B cell (primary cell): ENCODE results near the gene RTN4. TPM values are rescaled to one million over a fixed set of nuclear protein-coding genes. Genes with fewer than 3 reads are reported as not detected.

ENCODE experiments used
- ATAC-seq: fragments of 200-7000 bp; cut with Tn5 transposase; one replicate; pipeline ENCODE4 v1.10.0; 2021; ENCODE audit warnings: low read depth, mild to moderate bottlenecking, moderate number of reproducible peaks, moderate library complexity
- CTCF ChIA-PET: fragments of 350-600 bp; sonication (Branson Sonifier 250); formaldehyde crosslinking; loops from one replicate; lab custom pipeline; 2021; ENCODE audit warnings: antibody characterized with exemption, inconsistent platforms; lab: Charles Lee
- POLR2A ChIA-PET: fragments of 350-600 bp; sonication (Branson Sonifier 250); formaldehyde crosslinking; loops from one replicate; lab custom pipeline; 2021; ENCODE audit warnings: antibody characterized with exemption; lab: Charles Lee
- DNase-seq: peaks from one replicate; pipeline ENCODE4 v3.0.0; 2013
- H2AFZ ChIP-seq: 2 replicates; pipeline ENCODE4 v1.6.1; 2012; ENCODE audit warnings: mild to moderate bottlenecking, low read depth, low read length; ENCODE audit not compliant: insufficient read depth, poor library complexity, severe bottlenecking
- H3K27ac ChIP-seq, 2 donors: 1 replicate in 1 of 2; 2 replicates in 1 of 2; pipeline ENCODE4 v1.5.1; 2012 to 2013; ENCODE audit warnings: low read length in 2 of 2, mild to moderate bottlenecking in 2 of 2, moderate library complexity in 1 of 2
- H3K27me3 ChIP-seq, 4 experiments: fragments of 200-600 bp in 1 of 4; sonication (generic) in 1 of 4; replicated peaks in 1 of 4; 1 replicate in 2 of 4; 2 replicates in 2 of 4; pipeline versions ENCODE4 v1.6.1 to v1.7.0; 2013 to 2016; ENCODE audit warnings: low read length in 3 of 4, mild to moderate bottlenecking in 2 of 4, mixed read lengths in 1 of 4, moderate library complexity in 1 of 4; ENCODE audit not compliant: insufficient read depth in 4 of 4, control insufficient read depth in 3 of 4; ENCODE audit errors: control extremely low read depth in 1 of 4
- H3K36me3 ChIP-seq, 2 experiments: replicated peaks in 1 of 2; 1 replicate in 1 of 2; 2 replicates in 1 of 2; pipeline versions ENCODE4 v1.6.1 to v1.7.1; 2013; ENCODE audit warnings: low read length in 1 of 2; ENCODE audit not compliant: insufficient read depth in 2 of 2, control insufficient read depth in 1 of 2; ENCODE audit errors: control extremely low read depth in 1 of 2, extremely low read depth in 1 of 2
- H3K4me1 ChIP-seq, 2 donors: fragments of 200-600 bp in 1 of 2; sonication (generic) in 1 of 2; 1 replicate in 1 of 2; 2 replicates in 1 of 2; pipeline versions ENCODE4 v1.5.1 to v1.6.1; 2013 to 2017; ENCODE audit warnings: low read length in 2 of 2; ENCODE audit not compliant: control insufficient read depth in 2 of 2, insufficient read depth in 2 of 2
- H3K4me2 ChIP-seq: replicated peaks from 2 replicates; pipeline ENCODE3; 2012; ENCODE audit warnings: mild to moderate bottlenecking, low read depth, low read length; ENCODE audit not compliant: poor library complexity, severe bottlenecking
- H3K4me3 ChIP-seq, 5 experiments: fragments of 200-600 bp in 1 of 5; sonication (generic) in 1 of 5; 1 replicate in 3 of 5; 2 replicates in 2 of 5; pipeline versions ENCODE4 v1.5.1 to v1.7.0; 2011 to 2016; ENCODE audit warnings: low read length in 4 of 5, mild to moderate bottlenecking in 4 of 5, low read depth in 2 of 5, control low read depth in 1 of 5, moderate library complexity in 1 of 5; ENCODE audit not compliant: insufficient read depth in 1 of 5; ENCODE audit errors: control extremely low read depth in 1 of 5, extremely low read depth in 1 of 5
- H3K79me2 ChIP-seq: fragments of 200-600 bp; sonication (generic); one replicate; pipeline ENCODE4 v1.6.0; 2016; ENCODE audit warnings: low read length; ENCODE audit not compliant: control insufficient read depth, insufficient read depth
- H3K9ac ChIP-seq: fragments of 200-600 bp; sonication (generic); 2 replicates; pipeline ENCODE4 v1.6.1; 2017; ENCODE audit warnings: mild to moderate bottlenecking, low read length, moderate library complexity
- H3K9me3 ChIP-seq, 3 donors: one replicate each; pipeline versions ENCODE4 v1.6.1 to v1.7.1; 2013; ENCODE audit warnings: low read length in 2 of 3; ENCODE audit not compliant: control insufficient read depth in 2 of 3, insufficient read depth in 1 of 3; ENCODE audit errors: control extremely low read depth in 1 of 3
- H4K20me1 ChIP-seq: 2 replicates; pipeline ENCODE4 v1.6.0; 2012; ENCODE audit warnings: mild to moderate bottlenecking, low read length; ENCODE audit not compliant: insufficient read depth, control insufficient read depth, poor library complexity, severe bottlenecking
- H3K27ac Mint-ChIP-seq: one replicate; pipeline ENCODE4 v1.8.0; 2021; ENCODE audit warnings: mixed read lengths
- H3K27me3 Mint-ChIP-seq: one replicate; pipeline ENCODE4 v1.8.0; 2021; ENCODE audit warnings: mixed read lengths
- H3K4me1 Mint-ChIP-seq: one replicate; pipeline ENCODE4 v1.8.0; 2021; ENCODE audit warnings: mixed read lengths
- H3K4me3 Mint-ChIP-seq: one replicate; pipeline ENCODE4 v1.8.0; 2021; ENCODE audit warnings: mixed read lengths
- H3K9me3 Mint-ChIP-seq: one replicate; pipeline ENCODE4 v1.8.0; 2022; ENCODE audit warnings: mixed read lengths; ENCODE audit not compliant: insufficient read depth
- EZH2 ChIP-seq: IDR thresholded peaks from 2 replicates; pipeline ENCODE4 v1.6.1; 2012; ENCODE audit warnings: borderline replicate concordance, low read depth, mild to moderate bottlenecking, moderate library complexity, low read length; ENCODE audit not compliant: insufficient read depth, poor library complexity, severe bottlenecking
- WGBS: methylation state at CpG from one replicate; pipeline ENCODE4 v1.1.5; 2013; ENCODE audit warnings: missing lambda C conversion rate; ENCODE audit not compliant: insufficient coverage; 5-methylcytosine and 5-hydroxymethylcytosine counted together
- intact Hi-C: fragments of 100-400 bp; cut with micrococcal nuclease; formaldehyde crosslinking; loops from one replicate; pipeline ENCODE4 v1.10.0; 2022
- polyA plus RNA-seq: library from polyadenylated mRNA; depleted of rRNA; stranded (reverse); fragments of >200 nt; gene quantifications from 2 replicates; pipeline ENCODE4 v1.2.3, GENCODE V29; 2012
- total RNA-seq, 2 donors: library from RNA; stranded (reverse); fragments of 120-200 nt in 1 of 2; gene quantifications; 1 replicate in 1 of 2; 2 replicates in 1 of 2; pipeline versions ENCODE4 v1.2.3 to v1.2.4, GENCODE V29; 2013 to 2022
- TF ChIP-seq, protein P1 (sequence below): fragments of 200-600 bp; IDR thresholded peaks from one replicate; pipeline ENCODE4 v1.8.0; 2022; ENCODE audit warnings: antibody characterized with exemption, mild to moderate bottlenecking

RTN4 gene
- total and polyA plus RNA-seq, 2 donors (not counting 1 experiment from before 2014, with no cell fraction given), result 30.8 to 65.9 TPM

DNA sequence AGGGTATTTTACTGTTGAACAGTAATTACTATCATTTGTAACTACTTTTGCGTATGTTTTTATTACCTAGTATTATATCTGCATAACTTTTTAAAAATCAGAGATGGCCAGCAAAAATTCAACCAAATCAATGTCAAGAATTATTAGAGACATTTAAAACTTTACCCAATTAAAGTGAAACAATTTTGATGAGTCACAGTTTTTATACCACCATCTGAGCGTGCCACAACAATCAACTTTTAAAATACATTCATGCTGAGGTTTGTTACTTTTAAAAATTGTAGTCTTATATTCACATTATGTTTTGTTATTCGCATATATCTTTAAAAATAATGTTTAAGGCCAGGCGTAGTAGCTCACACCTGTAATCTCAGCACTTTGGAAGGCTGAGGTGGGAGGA is 114.9 kb downstream of the RTN4 start:
- no peaks in the 10 kb centered on the region for H3K36me3 ChIP-seq
- H3K4me1 Mint-ChIP-seq, result no peaks in the 10 kb centered on the region
- H3K4me3 ChIP-seq, result no peak overlapping the region
- no peaks in the 10 kb centered on the region for H3K4me1 ChIP-seq
- H4K20me1 ChIP-seq, result no peaks in the 10 kb centered on the region
- no peak for TF ChIP-seq EZH2
- TF ChIP-seq, protein P1, sequence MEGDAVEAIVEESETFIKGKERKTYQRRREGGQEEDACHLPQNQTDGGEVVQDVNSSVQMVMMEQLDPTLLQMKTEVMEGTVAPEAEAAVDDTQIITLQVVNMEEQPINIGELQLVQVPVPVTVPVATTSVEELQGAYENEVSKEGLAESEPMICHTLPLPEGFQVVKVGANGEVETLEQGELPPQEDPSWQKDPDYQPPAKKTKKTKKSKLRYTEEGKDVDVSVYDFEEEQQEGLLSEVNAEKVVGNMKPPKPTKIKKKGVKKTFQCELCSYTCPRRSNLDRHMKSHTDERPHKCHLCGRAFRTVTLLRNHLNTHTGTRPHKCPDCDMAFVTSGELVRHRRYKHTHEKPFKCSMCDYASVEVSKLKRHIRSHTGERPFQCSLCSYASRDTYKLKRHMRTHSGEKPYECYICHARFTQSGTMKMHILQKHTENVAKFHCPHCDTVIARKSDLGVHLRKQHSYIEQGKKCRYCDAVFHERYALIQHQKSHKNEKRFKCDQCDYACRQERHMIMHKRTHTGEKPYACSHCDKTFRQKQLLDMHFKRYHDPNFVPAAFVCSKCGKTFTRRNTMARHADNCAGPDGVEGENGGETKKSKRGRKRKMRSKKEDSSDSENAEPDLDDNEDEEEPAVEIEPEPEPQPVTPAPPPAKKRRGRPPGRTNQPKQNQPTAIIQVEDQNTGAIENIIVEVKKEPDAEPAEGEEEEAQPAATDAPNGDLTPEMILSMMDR, result no peak
- no peaks in the 10 kb centered on the region for H3K27me3 Mint-ChIP-seq
- peaks cover 3 to 12% (median 3%) of the 10 kb centered on the region in 3 donors for H3K9me3 ChIP-seq
- WGBS, result no CpG with 5 or more reads among the region's 4 CpGs
- H3K27me3 ChIP-seq, result no peaks in the 10 kb centered on the region
- ChIA-PET CTCF (no interaction called here), POLR2A (no interaction called here)
- intact Hi-C loops, result no loop called here
- no peak overlapping the region for H3K9ac ChIP-seq
- H3K4me3 Mint-ChIP-seq, result no peak overlapping the region
- H2AFZ ChIP-seq, result no peak overlapping the region
- H3K27ac ChIP-seq, result no peak overlapping the region
- no peak for DNase-seq
- ATAC-seq, result no peak
- H3K4me2 ChIP-seq, result no peak overlapping the region
- H3K9me3 Mint-ChIP-seq, result peaks cover 3% of the 10 kb centered on the region
- no peaks in the 10 kb centered on the region for H3K79me2 ChIP-seq
- H3K27ac Mint-ChIP-seq, result no peak overlapping the region

DNA sequence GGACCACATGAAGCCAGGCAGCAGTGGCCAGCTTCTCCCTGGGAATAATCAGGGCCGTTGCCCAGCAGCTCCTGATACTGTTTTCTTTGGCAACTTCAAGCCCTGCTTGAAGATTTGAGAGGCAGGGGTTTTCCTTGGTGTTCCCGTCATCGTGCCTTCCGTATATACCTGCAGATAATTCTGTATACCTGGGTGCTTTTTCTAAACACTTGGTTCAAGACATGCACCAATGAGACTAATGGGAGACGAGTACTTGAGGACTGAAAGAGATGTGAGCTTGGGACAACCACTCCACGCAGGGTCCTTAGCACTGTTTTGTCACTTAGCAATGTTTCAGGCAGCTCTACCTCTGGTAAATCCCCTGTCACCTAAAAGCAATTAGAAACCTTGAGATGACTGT is 118.8 kb downstream of the RTN4 start:
- no peaks in the 10 kb centered on the region for H4K20me1 ChIP-seq
- no peaks in the 10 kb centered on the region for H3K27me3 Mint-ChIP-seq
- no peak overlapping the region for H2AFZ ChIP-seq
- CTCF ChIA-PET, result no interaction called here
- no peak overlapping the region for H3K27ac Mint-ChIP-seq
- no peak overlapping the region for H3K27ac ChIP-seq
- no peak overlapping the region for H3K4me3 Mint-ChIP-seq
- 96% methylated on average over 5 of the region's 6 CpGs for WGBS
- no peak overlapping the region for H3K9ac ChIP-seq
- DNase-seq (no peak), ATAC-seq (no peak)
- no peaks in the 10 kb centered on the region for H3K79me2 ChIP-seq
- H3K27me3 ChIP-seq, result no peaks in the 10 kb centered on the region
- H3K9me3 Mint-ChIP-seq, result no peaks in the 10 kb centered on the region
- no peak for TF ChIP-seq EZH2
- TF ChIP-seq, protein P1, result no peak
- intact Hi-C loops, result no loop called here
- H3K9me3 ChIP-seq, result no peaks in the 10 kb centered on the region
- no peaks in the 10 kb centered on the region for H3K36me3 ChIP-seq
- H3K4me1 Mint-ChIP-seq, result no peaks in the 10 kb centered on the region
- H3K4me2 ChIP-seq, result no peak overlapping the region
- H3K4me3 ChIP-seq, result no peak overlapping the region
- H3K4me1 ChIP-seq, result no peaks in the 10 kb centered on the region
- POLR2A ChIA-PET, result no interaction called here
